Hematopoietic multipotent progenitor cell (in vitro differentiated cells): ENCODE results near the gene SHLD3. TPM values are rescaled to one million over a fixed set of nuclear protein-coding genes. Genes with fewer than 3 reads are reported as not detected.
"Not testable (repeated sequence)": the region's sequence is repeated elsewhere in the genome, so short reads cannot be mapped to it uniquely, and the experiment has no call there.

ENCODE experiments used
- DNase-seq, 3 donors: peaks; one replicate each; pipeline ENCODE4 v3.0.0-alpha.2; 2011 to 2015; ENCODE audit warnings: low read depth in 2 of 3, low spot score in 2 of 3
- total RNA-seq: library from RNA; depleted of rRNA; stranded (reverse); fragments of >200 nt; gene quantifications from one replicate; pipeline ENCODE4 v1.2.3, GENCODE V29; 2012

Gene SHLD3, protein sequence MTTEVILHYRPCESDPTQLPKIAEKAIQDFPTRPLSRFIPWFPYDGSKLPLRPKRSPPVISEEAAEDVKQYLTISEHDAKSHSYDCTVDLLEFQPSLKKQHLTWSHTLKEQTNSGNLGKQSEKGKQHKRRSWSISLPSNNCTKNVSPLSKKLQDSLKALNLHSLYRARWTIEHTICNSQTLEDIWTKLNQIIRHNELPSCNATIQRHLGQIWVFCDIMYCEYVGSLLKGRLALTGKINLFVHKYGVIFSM
- 2.2 TPM for total RNA-seq

DNA sequence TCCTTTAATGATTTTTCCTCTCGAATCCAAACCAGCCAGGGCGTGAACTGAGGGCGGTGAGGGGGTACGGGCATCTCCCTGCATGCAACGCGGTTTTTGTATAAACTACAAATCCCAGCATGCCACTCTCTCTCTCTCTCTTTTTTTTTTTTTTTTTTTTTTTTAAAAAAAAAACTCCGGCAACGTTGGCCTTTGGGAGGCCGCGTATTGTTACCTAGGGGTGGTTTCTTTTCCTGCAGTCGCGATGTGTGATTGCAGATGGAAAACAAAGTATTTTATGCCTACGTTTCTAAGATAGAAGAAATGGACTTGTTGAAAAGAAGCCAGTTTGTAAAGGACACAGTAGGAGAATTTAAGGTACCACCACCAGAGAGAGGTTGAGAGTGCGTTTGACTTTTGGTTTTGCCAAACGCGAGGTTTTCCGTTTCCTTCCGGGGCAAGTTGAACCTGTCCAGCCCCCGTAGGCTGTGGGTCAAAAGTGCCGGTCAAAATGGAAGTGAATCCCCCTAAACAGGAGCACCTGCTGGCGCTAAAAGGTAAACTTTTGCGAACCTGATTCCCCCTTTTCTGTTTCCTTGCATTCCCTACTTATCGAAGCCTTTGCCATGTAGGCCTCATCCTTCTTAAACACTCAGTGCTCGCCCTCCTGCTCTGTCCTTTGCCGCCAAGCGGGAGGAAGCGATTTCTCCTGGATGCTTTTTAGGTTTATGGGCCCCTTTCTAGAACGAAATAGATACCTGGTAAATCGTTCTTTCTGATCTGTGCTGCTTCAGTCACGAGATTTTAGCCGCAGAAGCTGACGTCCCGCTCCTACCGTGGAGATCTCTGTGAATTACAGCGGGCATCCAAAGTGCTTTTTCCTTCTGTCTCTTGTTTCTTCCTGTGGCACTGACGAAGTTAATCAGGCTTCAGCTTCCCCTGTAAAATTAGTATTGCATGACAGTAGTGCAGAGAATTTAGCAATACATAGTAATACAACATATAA is at the start of gene SHLD3, which contains the start of gene TRAPPC13:
Gene SHLD3 (plus strand): TSS at position 457 of the 985 bp plus-strand sequence. CDS start 4,561 bp downstream, outside the sequence.
Gene TRAPPC13 (plus strand): TSS at position 457 of the 985 bp plus-strand sequence. CDS start 34 bp downstream, at position 491.
- DNase-seq: peak; percentile 84 to 94 (median 93)

DNA sequence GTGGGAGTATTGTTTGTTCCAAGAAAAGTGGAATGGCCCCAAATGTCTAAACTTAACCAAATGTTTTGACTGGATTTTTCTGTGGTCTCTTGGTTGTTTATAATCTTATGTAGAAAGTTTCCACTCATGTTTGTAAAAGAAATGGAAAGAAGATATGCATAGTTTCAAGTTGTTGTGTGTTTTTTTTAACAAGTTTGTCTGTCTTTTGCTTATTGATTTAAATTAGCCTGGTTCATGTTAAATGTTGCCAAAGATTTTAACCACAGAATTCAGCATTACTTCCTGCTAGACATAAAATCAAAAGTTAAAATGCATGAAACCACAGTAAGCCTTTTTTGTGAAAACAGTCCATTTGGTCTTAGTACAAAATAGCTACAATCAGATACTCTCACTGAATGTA is 47.7 kb upstream of the SHLD3 start:
- DNase-seq: no peak

DNA sequence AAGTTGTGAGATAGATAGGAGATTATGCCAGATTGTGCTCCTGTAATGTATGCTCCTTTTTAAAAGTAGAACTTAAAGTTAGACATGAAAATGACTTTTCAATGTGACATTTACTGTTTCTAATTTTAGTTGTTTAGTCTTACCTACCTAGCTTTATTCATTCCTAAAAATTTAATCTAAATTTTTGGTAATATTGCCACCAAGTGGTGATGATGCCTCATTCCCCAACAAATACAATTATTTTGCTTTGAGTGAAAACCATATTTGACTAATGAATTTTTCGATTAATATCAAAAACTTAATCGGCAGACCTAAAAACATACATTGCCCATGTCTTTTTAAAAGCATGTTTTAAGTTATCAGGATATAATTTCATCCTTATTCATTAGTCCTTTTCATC is 36.1 kb upstream of the SHLD3 start:
- peak in 1 of 3 donors; percentile 6 for DNase-seq

DNA sequence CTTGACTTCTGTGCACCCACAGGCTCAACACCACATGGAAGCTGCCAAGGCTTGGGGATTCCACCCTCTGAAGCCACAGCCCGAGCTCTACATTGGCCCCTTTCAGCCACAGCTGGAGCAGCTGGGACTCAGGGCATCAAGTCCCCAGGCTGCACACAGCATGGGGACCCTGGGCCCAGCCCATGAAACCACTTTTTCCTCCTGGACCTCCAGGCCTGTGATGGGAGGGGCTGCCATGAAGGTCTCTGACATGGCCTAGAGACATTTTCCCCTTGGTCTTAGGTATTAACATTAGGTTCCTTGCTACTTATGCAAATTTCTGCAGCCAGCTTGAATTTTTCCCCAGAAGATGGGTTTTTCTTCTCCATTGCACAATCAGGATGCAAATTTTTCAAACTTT is 23.1 kb upstream of the SHLD3 start:
- DNase-seq: not testable (repeated sequence)

DNA sequence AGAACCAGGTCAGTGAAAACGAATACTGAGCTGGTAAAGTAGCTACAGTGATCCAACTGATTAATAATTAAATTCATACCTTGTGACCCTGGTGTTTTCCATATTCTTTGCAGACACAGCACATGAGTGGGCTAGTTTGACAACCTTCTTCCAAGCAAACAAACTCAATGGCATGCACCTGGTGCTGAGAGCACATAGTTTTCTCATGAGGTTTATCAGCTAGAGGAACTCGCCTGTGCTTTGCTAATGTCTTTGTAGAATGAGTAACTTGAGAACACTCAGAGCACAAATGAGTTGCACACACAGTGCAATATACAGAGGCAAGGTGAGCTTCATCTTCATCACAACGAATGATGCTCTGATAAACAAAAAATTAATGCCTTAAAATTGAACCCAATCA is 13.3 kb upstream of the SHLD3 start:
- no peak for DNase-seq

DNA sequence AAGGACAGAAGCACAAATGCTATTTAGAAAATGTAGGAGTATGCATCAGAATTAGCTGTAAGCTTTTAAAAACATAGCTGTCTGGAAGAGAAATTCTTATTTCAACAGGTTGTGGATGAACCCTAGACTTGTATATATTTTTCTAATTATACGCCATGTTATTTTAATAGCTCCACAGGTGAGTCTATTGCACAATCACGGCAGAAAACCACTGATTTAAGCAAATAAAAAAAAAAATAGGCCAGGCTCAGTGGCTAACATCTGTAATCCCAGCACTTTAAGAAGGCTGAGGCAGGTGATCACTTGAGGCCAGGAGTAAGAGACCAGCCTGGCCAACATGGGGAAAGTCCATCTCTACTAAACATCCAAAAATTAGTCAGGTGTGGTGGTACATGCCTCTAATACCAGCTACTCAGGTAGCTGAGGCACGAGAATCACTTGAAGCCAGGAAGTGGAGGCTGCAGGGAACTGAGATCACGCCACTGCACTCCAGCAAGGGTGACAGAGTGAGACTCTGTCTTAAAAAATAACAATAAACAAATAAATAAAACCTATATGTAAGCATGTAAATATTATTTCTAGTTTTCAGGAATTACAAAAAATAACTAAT is 12.4 kb upstream of the SHLD3 start:
- no peak for DNase-seq

DNA sequence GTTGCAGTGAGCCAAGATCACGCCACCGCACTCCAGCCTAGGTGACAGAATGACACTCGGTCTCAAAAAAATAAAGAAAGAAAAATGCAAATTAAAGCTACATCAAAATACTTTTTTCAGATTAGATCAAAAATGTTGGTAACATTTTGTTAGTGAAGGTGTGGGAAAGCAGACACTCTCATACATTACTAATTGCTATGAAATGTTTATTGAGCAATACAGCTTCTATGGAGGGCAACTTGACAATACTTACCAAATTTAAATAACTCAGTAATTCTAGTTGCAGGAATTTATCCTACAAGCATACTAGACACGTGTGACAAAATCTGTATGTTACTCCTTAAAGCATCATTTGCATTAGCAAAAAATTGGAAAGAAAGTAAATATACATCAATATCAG is 4.8 kb upstream of the SHLD3 start:
- DNase-seq: no peak

DNA sequence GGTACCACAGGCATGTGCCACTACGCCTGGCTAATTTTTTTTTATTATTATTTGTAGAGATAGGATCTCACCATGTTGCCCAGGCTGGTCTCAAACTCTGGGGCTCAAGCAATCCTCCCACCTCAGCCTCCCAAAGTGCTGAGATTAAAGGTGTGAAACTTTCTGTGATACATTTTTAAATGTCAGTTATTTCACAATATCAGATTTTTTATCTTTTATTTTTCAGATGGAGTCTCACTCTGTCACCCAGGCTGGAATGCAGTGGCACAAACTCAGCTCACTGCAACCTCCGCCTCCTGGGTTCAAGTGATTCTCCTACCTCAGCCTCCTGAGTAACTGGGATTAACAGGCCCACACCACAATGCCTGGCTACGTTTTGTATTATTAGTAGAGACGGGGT is 2.9 kb upstream of the SHLD3 start:
- not testable (repeated sequence) for DNase-seq

DNA sequence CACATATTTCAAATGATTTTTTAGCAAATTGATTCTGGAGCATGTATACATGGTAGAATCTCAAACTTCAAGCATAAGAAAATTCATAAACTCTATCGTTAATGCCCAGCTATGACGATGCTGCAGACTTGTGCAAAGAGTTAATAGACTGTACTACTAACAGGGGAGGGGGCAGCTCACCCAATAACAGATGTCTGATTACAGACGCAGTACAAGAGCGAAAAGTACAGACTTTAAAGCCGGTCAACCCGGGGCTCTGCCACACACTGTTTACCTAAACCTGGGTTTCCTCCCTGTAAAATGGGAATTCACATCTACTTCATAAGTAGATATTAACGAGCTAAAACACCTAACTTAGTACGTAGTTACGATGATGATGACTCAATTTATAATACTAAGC is 1.3 kb upstream of the SHLD3 start:
- DNase-seq: peak in 2 of 3 donors; percentile 0 to 3

DNA sequence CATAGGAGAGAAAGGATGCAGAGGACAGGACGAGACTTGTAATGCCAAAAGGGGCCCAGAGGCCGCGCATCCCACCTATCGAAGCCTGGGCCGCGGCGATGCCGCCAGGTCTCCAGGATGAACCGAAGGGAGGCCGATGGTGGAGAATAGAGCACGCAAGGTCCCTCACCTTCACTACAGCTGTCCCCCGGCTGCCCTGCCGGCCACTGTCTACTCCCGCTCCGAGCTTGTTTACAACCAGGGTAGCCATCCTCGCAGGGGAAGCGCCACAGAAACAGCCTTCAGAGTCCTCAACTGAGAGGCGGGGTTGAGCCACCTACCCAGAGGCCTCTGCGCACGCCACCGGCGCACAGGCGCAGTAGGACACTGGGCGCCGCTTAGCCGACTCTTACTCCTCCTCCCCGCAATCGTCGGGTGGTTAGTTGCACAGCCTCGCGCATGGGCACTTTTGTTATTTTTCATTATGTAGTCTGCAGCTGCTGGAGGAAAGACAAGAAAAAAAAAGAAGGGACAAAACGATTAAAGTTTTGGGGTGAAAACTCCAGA is 729 bp upstream of the SHLD3 start, which contains the start of gene TRIM23:
Gene TRIM23 (minus strand): TSS at position 309 of the 546 bp plus-strand sequence. CDS start 59 bp downstream, at position 250.
- DNase-seq: peak; percentile 84 to 96 (median 94)

DNA sequence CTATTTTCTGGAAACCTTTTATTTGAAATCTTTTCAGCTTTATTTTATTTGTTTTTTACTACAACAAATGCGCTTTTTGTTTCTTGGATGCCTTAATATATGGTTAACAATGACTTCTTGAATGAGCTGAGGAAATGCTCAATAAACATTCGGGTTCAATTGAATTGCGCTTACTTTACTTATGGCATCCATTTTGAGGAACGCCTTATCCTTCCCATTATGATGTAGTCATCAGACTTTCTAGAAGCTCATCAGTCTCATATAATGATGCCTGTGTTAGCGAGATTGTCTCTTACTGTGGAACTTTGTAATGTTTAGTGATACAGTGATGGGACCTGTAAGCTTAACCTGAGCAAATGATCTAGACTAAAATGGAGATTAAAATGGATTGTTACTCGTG is 916 bp downstream of the SHLD3 start:
- DNase-seq: peak in 1 of 3 donors; percentile 1

DNA sequence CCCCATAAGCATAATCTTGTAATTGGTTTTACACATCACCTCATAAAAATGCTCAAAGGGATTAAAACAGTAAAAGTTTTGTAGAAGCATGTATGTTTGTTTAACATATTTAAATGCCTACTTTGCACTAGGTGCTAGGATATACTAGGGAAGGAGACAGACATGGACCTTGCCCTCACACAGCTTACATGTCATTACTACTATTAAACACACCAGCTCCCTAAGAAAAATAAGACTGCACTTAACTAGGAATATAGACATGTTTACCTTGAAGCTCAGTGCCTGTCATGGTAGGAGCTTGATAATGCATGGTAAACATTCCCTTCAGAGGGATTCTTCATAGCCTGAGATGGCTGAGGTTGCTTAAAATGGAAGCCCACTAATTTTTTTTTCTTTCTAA is 6.2 kb downstream of the SHLD3 start:
- no peak for DNase-seq

DNA sequence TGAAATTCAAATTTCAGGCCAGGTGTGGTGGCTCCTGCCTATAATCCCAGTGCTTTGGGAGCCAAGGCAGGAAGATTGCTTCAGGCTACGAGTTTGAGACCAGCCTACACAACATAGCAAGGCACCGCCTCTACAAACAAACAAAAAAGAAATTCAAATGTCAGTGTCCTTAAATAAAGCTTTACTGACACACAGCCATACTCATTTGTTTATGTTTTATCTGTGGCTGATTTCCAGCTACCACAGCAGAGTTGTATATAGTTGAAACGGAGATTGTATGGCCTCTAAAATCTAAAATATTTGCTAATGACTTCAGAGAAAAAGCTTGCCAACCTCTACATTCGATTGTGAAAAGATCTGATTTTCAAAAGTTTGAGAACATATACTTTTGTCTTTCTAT is 15.4 kb downstream of the SHLD3 start:
- no peak for DNase-seq

DNA sequence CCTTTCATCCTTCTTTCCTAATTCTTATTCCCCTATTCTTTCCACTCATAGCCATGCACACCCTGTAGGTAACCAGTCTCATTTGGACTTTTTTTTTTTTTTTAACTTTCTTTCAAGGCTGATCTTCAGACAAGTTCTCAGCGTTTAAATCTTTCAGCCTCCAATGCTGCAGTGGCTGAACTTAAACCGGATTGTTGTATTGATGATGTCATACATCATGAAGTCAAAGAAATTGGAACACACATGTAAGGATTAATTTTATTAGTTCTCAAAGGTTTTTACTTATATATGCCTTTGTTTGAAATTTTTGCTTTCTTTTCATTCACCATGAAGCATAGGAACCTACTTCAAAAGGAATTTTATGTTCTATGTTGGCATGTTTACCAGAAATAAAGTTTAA is 22.1 kb downstream of the SHLD3 start:
- no peak for DNase-seq

DNA sequence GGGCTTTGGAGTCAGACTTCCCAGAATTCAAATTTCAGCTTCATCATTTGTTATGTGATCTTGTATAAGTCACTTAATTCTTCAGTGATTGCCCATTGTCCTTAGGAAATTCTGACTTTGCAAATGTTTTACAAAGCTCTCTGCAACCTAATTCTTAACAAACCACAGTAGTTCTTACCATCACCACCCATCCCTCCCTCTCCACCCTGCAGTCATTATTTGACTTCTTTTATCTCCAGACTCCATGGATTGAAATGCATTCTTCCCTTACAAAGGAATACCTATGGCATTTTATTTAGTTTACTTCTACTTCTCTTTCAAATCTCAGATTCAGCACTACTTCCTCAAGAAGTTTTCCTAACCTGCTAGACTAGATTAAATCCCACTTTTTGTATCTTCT is 23.1 kb downstream of the SHLD3 start:
- no peak for DNase-seq

DNA sequence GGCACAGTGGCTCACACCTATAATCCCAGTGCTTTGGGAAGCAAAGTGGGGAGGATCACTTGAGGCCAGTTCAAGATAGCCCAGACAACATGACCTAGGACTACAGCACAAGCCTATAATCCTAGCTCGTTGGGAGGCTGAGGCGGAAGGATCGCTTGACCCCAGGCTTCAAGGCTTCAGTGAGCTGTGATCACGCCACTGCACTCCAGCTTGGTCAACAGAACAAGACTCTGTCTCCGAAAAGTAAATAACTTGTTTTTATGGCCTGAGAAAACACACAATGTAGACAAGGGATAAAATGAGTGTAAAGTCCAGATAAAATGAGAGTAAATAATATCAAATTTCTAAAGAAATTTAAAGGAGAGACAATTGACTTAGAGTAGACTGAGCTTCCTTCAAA is 26.3 kb downstream of the SHLD3 start:
- no peak for DNase-seq

DNA sequence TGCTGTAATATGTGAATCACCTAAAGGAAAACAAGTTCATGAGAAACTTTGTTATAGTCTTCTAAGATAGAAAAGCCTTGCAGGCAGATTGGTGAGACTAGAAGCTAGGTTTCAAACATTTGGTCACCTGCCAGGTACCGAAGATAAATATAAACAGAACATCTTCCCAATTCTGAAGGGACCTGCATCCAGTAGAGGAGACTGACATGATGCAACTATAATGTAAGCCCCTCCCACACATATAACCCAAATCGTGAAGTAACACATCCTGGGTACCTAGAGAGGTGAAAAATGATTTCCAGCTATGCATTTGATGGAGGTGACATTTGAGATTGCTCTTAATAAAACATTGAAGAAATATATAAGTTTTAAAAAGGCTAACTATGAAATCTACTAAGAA is 29.9 kb downstream of the SHLD3 start:
- DNase-seq: no peak

DNA sequence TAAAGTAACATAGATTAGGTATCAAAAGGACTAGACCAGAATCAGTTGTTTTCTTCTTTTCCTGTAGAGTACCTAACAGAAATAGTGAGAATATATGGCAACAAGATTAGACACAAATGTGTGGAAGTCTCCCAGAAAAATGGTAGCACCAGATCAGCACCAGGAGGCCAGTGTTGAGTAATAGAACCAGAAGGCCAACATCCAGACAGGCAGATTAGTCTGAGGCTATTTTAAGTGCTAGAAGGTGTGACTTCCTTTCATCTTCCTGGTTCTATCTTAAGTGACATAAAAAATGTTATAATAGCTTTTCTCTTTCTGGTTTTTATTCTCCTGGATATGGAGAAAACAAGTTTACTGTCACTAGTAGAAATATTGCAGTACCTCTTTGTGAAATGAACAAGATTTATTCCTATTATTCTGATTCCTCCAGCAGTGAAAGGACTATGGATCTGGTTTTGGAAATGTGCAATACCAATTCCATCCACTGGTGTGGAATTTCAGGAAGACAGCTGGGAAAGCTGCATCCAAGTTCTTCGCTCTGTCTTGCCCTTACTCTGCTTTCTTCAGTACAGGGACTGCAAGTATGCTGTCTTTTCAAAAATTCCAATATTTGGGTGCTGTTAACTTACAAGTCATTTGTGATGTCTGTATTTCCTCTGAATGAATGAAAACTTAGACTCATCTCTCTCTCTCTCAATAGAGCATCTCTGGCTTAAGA is 39.1 kb downstream of the SHLD3 start:
- DNase-seq: no peak

DNA sequence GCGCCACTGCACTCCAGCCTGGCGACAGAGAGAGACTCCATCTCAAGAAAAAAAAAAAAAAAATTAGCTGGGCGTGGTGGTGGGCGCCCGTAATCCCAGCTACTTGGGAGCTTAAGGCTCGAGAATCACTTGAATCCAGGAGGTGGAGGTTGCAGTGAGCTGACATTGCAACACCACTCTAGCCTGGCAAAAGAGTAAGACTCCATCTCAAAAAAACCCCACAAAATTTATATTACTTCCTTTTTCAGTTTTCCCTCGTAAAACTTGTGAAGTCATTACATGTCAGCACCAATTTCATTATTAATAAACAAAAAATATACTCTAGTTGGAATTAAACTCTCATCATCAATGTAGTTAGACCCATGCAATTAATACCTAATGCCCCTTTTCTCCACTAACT is 43.9 kb downstream of the SHLD3 start:
- no peak for DNase-seq

DNA sequence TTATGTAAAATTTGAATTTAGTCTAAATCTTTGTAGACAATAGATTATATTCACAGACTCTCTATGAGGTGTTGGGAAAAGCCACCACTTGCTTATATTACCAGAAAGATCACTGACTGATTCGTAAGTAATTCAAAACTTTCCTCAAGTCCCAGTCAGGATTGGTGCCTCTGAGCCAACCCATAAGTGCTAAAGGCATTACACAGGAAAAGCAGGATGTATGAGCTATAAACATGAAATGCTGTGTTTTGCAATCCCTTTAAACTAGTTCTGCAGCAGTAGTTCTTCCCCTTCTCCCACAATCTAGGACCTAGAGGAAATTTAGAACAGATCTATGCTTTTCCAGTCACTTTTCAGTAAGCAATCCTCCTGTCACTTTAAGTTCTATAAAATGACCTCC is 48.0 kb downstream of the SHLD3 start:
- no peak for DNase-seq
